KMS-11 (cell line): ENCODE results near the gene CEP295NL.

ENCODE experiments used
- H2AFZ ChIP-seq: fragments of 200-600 bp; sonication (generic); 2 replicates; pipeline ENCODE4 v1.6.1; 2016; ENCODE audit warnings: antibody characterized with exemption, mixed run types, low read depth
- H3K27ac ChIP-seq: fragments of 200-600 bp; sonication (generic); 2 replicates; pipeline ENCODE4 v1.6.1; 2016; ENCODE audit warnings: mild to moderate bottlenecking, mixed run types
- H3K27me3 ChIP-seq: fragments of 200-600 bp; sonication (generic); 2 replicates; pipeline ENCODE4 v1.6.1; 2017; ENCODE audit warnings: mild to moderate bottlenecking, low read depth, mixed run types, moderate library complexity; ENCODE audit not compliant: insufficient read depth
- H3K36me3 ChIP-seq: fragments of 200-600 bp; sonication (generic); 2 replicates; pipeline ENCODE4 v1.6.1; 2017; ENCODE audit warnings: mild to moderate bottlenecking, mixed run types; ENCODE audit not compliant: insufficient read depth
- H3K4me1 ChIP-seq: fragments of 200-600 bp; sonication (generic); 2 replicates; pipeline ENCODE4 v1.6.1; 2016; ENCODE audit warnings: mild to moderate bottlenecking, low read depth, mixed run types; ENCODE audit not compliant: poor library complexity, severe bottlenecking
- H3K4me2 ChIP-seq: fragments of 200-600 bp; sonication (generic); 2 replicates; pipeline ENCODE4 v1.7.0; 2016; ENCODE audit warnings: mild to moderate bottlenecking, mixed run types
- H3K4me3 ChIP-seq: fragments of 200-600 bp; sonication (generic); IDR thresholded peaks from 2 replicates; pipeline ENCODE4 v1.6.1; 2017; ENCODE audit warnings: low read depth, low read length, mixed read lengths; ENCODE audit not compliant: insufficient read depth
- H3K79me2 ChIP-seq: fragments of 200-600 bp; sonication (generic); 2 replicates; pipeline ENCODE4 v1.6.1; 2016; ENCODE audit warnings: low read depth, mixed run types; ENCODE audit not compliant: insufficient read depth
- H3K9ac ChIP-seq: fragments of 200-600 bp; sonication (generic); 2 replicates; pipeline ENCODE4 v1.6.1; 2016; ENCODE audit warnings: mild to moderate bottlenecking, mixed run types
- H4K20me1 ChIP-seq: fragments of 200-600 bp; sonication (generic); 2 replicates; pipeline ENCODE4 v1.6.1; 2016; ENCODE audit warnings: mild to moderate bottlenecking, mixed run types; ENCODE audit not compliant: insufficient read depth
- TF ChIP-seq, protein P1 (sequence below): fragments of 200-600 bp; sonication (generic); conservative IDR thresholded peaks from 2 replicates; pipeline ENCODE4 v1.6.1; 2017; ENCODE audit warnings: low read depth, mild to moderate bottlenecking, antibody characterized with exemption, low read length, moderate library complexity, mixed read lengths

Gene CEP295NL

DNA sequence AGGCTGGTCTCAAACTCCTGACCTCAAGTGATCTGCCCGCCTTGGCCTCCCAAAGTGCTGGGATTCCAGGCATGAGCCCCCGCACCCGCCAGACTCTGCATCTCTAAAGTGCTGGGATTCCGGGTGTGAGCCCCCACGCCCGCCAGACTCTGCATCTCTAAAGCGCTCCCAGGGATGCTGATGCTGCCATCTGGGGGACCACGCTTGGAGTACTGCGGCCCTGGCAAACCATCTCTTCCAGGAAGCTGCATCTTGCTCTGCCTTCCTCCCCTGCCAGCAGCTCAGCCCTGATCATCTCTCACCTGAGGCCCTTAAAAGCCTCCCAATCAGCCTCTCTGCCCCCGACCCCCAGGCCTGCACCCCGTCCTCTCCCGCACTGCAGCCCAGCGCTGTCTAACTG, 4.1 kb downstream of the CEP295NL start:
- Histone ChIP-seq H4K20me1 (no peaks in the 10 kb centered on the region), H2AFZ (no peak overlapping the region), H3K4me3 (no peak overlapping the region), H3K27ac (no peak overlapping the region), H3K4me2 (no peak overlapping the region), H3K36me3 (no peaks in the 10 kb centered on the region), H3K27me3 (no peaks in the 10 kb centered on the region), H3K4me1 (peaks cover 9% of the 10 kb centered on the region), H3K9ac (no peak overlapping the region), H3K79me2 (peaks cover 30% of the 10 kb centered on the region; the same call in 1 of the 2 replicates)
- TF ChIP-seq, protein P1, sequence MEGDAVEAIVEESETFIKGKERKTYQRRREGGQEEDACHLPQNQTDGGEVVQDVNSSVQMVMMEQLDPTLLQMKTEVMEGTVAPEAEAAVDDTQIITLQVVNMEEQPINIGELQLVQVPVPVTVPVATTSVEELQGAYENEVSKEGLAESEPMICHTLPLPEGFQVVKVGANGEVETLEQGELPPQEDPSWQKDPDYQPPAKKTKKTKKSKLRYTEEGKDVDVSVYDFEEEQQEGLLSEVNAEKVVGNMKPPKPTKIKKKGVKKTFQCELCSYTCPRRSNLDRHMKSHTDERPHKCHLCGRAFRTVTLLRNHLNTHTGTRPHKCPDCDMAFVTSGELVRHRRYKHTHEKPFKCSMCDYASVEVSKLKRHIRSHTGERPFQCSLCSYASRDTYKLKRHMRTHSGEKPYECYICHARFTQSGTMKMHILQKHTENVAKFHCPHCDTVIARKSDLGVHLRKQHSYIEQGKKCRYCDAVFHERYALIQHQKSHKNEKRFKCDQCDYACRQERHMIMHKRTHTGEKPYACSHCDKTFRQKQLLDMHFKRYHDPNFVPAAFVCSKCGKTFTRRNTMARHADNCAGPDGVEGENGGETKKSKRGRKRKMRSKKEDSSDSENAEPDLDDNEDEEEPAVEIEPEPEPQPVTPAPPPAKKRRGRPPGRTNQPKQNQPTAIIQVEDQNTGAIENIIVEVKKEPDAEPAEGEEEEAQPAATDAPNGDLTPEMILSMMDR, result no peak

DNA sequence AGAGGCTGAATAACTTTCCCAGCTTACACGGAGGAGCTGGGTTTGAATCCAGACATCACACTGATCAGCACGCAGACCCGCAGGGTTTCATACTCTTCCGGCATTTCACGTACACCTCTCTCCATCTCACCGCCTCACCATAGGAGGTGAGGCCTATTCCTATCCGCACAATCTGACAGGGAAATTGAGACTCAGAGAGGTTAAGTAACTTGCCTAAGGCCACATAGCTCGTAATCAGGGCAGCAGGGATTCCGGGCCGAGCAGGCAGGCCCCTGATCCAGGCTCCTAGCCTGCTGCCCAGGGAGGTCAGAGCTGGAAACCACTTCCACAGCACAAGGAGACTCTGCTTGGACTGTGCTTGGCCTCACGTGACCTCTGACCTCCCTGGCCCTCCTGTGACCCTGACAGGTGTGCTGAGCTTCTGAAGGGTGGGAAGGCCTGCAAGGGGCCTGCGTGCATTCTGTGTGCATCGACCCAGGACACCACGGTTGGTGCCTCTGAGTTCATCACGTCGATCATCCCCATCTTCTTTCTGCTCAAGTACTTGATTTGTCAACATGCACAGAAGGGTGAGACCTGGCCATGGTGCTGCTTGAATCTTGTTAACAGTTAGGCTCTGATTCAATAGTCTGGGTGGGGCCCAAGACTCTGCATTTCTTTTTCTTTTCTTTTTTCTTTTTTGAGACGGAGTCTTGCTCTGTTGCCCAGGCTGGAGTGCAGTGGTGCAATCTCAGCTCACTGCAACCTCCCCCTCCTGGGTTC, 4.7 kb downstream of the CEP295NL start:
- H3K4me1 ChIP-seq, result peaks cover 16% of the 10 kb centered on the region
- H3K4me3 ChIP-seq, result no peak overlapping the region
- peaks cover 36% of the 10 kb centered on the region; the same call in 1 of the 2 replicates for H3K79me2 ChIP-seq
- H2AFZ ChIP-seq, result no peak overlapping the region
- H3K27ac ChIP-seq, result no peak overlapping the region
- H3K27me3 ChIP-seq, result no peaks in the 10 kb centered on the region
- no peak overlapping the region for H3K9ac ChIP-seq
- no peaks in the 10 kb centered on the region for H4K20me1 ChIP-seq
- TF ChIP-seq, protein P1, result no peak
- no peaks in the 10 kb centered on the region for H3K36me3 ChIP-seq
- no peak overlapping the region for H3K4me2 ChIP-seq

DNA sequence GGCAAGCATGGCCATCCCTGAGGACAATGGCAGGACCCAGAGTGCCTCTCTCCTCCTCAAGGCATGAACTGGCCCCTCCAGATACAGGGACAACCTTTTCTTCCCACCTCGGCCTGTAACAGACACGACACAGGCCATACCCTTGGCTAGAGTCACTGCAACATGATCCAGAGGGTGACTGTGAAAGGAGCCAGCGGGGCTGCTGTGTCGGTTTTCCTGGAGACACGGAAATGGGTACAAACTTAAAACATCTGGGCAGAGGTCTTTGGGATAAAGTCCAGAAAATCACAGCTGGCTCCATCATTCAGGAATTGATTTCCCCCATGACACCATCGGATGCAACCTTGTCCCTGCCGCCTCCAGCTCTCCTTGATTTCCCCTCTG, 5.3 kb downstream of the CEP295NL start:
- Histone ChIP-seq H3K27ac (no peak overlapping the region), H3K9ac (no peak overlapping the region), H3K4me3 (no peak overlapping the region), H3K4me2 (no peak overlapping the region), H4K20me1 (no peaks in the 10 kb centered on the region), H3K79me2 (peaks cover 40% of the 10 kb centered on the region; the same call in 1 of the 2 replicates), H3K27me3 (no peaks in the 10 kb centered on the region), H3K36me3 (no peaks in the 10 kb centered on the region), H2AFZ (no peak overlapping the region), H3K4me1 (peaks cover 21% of the 10 kb centered on the region)
- TF ChIP-seq, protein P1, result no peak

DNA sequence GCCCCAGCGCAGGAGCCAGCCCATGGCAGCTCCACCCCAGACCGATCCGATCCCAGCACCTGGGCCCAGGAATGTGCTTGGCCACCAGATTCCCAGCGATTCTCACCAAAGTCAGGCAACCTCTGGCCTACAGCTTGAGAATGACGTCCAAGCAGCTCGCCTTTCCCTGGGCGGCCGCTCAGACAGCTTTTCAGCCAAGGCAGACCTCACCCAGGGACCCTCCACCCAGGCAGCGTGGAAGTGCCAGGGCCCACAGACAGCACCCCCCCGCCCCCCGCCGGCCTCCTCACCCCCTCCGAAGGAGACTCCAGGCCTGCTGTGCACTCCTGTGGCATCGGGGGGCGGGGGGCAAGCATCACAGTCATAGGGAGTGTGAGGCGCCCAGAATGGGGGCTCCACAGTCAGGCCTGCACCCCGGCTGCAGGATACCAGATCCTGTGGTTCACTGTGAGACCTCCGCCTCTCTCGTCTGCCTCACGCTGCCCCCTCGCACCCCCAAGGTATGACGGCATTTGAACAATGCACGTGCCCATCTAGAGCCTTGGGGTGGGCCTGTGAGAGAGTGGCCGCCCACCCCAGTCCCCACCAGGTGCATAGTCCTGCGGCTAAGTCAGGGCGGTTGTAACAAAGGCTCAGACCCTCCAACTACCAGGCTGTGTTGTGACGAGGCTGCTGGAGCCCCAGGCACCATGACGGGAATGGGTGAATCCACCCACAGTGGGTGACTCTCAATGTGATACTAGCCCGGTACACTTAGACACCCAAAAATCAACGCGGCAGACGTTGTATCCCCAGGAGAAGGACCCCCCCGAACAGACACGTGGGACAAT, 6.0 kb downstream of the CEP295NL start:
- no peak overlapping the region for H3K4me3 ChIP-seq
- H3K79me2 ChIP-seq, result peaks cover 46% of the 10 kb centered on the region; the same call in 1 of the 2 replicates
- no peak overlapping the region for H3K4me2 ChIP-seq
- H4K20me1 ChIP-seq, result no peaks in the 10 kb centered on the region
- no peak overlapping the region for H2AFZ ChIP-seq
- H3K9ac ChIP-seq, result no peak overlapping the region
- TF ChIP-seq, protein P1, result no peak
- no peak overlapping the region for H3K27ac ChIP-seq
- no peaks in the 10 kb centered on the region for H3K27me3 ChIP-seq
- H3K4me1 ChIP-seq, result peaks cover 27% of the 10 kb centered on the region
- H3K36me3 ChIP-seq, result no peaks in the 10 kb centered on the region
